ENCODE data around the gene RFX4.

RFX4 gene

DNA sequence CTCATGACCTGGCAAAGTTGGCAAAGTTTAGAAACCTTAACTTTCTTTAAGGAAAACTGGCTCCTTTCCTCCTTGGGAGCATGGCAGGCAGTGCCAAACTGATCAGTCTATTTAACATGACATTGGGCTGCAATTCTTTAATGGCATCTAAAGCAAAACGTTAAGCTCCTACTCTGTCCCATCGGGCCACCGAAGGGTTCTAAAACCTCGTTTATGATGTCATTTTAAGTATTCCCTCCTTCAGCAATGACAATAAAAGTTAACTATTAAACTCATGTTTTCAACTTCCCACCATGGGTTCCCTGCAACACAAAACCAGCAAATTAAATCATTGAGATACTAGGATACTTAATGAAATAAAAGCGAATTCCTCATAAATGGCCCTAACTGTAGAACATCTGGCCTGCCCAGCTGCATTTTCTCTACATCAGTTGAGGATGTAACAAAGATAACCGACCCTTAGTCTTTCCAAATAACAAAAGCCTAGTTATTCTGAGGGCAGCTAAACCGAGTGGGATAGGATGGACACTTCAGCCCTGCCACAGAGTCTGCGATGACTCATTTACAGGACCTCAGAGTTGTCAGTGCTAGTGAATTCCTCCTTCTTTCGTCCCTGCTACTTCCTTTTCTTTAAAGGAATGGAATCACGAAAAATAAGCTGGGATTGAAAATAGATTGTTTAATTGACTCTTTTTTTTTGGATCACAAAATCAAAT lies 157.2 kb downstream of the RFX4 start:
- H3K9me3 ChIP-seq (ENCODE audit: low read depth, low read length) = no peaks in the 10 kb centered on the region
- DNase-seq (ENCODE audit: low read depth, low spot score) = no peak
- TF ChIP-seq EZH2 (IDR thresholded peaks at IDR 0.05) = no peak
- TF ChIP-seq FOXP2 (optimal IDR thresholded peaks at IDR 0.05; ENCODE audit: control extremely low read depth, extremely low read length, insufficient read depth) = no peak
- no peak for TF ChIP-seq POLR2AphosphoS5 (IDR thresholded peaks at IDR 0.05; ENCODE audit: borderline replicate concordance, low read depth, low read length)
- no peak overlapping the region for H3K9ac ChIP-seq (ENCODE audit: insufficient read length)
- H3K4me3 ChIP-seq = no peak overlapping the region
- H3K27ac ChIP-seq = no peak overlapping the region
- no peaks in the 10 kb centered on the region for H3K36me3 ChIP-seq (ENCODE audit: insufficient read depth, low read length)

DNA sequence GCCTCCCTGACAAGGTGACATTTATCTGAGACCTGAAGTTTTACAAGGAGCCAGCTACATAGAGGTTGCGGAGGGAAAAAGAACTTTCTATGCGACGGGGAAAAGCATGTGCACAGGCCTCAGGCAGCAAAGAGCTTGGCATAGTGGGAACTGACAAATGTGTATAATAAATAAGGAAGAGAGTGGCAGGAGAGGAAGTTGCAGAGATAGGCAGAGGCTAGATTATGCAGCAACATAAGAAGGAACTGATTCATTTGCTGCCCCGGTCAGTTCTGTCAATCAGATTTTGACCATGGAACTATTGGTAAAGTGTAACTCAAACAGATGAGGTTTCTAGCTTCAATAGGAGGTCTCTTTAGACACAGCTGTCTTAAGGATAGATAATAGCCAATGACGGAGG lies 158.0 kb downstream of the RFX4 start:
- no peak for TF ChIP-seq EZH2 (IDR thresholded peaks at IDR 0.05)
- TF ChIP-seq POLR2AphosphoS5 (IDR thresholded peaks at IDR 0.05; ENCODE audit: borderline replicate concordance, low read depth, low read length) = no peak
- no peak for TF ChIP-seq FOXP2 (optimal IDR thresholded peaks at IDR 0.05; ENCODE audit: control extremely low read depth, extremely low read length, insufficient read depth)
- Histone ChIP-seq H3K4me3 (no peak overlapping the region), H3K9ac (ENCODE audit: insufficient read length) (no peak overlapping the region), H3K9me3 (ENCODE audit: low read depth, low read length) (no peaks in the 10 kb centered on the region), H3K36me3 (ENCODE audit: insufficient read depth, low read length) (no peaks in the 10 kb centered on the region), H3K27ac (no peak overlapping the region)
- no peak for DNase-seq (ENCODE audit: low read depth, low spot score)

DNA sequence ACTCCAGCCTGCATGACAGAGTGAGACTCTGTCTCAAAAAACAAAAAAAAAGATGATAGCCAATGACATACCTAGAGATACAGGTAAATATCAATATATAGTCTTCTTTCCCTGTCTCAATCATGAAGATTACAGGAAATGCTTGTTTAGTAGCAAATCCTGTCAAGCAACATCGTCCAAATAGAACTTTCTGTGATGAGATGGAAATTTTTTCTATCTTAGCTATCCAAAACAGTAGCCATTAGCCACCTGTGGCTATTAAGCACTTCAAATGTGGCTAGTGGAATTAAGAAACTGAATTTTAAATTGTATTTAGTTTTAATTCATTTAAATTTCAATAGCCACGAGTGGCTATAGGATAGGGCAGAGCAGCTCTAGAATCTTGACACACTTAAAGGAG lies 158.4 kb downstream of the RFX4 start:
- H3K9ac ChIP-seq (ENCODE audit: insufficient read length) = no peak overlapping the region
- no peak for TF ChIP-seq FOXP2 (optimal IDR thresholded peaks at IDR 0.05; ENCODE audit: control extremely low read depth, extremely low read length, insufficient read depth)
- no peak for TF ChIP-seq POLR2AphosphoS5 (IDR thresholded peaks at IDR 0.05; ENCODE audit: borderline replicate concordance, low read depth, low read length)
- TF ChIP-seq EZH2 (IDR thresholded peaks at IDR 0.05) = no peak
- DNase-seq (ENCODE audit: low read depth, low spot score) = no peak
- no peak overlapping the region for H3K4me3 ChIP-seq
- no peaks in the 10 kb centered on the region for H3K9me3 ChIP-seq (ENCODE audit: low read depth, low read length)
- H3K36me3 ChIP-seq (ENCODE audit: insufficient read depth, low read length) = no peaks in the 10 kb centered on the region
- no peak overlapping the region for H3K27ac ChIP-seq

DNA sequence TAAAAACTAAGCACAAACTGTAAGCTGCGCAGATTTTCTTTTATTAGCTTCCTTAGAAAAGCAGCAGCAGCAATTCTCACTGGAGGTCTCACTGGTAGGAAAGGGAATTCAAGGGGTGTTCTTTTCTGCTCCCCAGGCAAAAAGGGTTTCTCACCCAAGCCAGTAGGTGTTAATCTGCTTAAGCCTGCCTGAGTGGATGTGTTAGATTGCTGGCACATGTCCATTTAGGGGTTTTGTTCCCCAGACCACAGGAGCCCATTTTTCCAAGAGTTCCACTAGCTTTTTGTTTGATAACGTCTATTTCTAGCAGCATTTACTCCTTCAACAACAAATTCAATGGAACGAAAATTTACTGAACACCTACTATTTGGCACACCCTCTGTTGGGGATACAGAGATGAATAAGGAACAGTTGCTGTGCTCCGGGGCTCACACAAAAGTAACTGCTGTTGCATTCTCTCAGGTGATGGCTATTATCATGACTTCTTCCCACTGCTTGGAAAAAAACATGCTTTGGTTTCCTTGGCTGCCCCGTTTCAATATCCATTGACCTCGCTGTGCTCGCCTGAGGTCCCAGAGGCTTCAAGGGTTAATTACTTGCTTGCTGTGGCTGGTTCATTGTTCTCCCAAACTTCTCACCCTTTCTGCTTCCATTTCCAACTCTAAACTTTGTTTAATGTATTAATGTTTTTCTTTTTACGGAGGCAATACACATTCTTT lies 160.6 kb downstream of the RFX4 start:
- no peak for DNase-seq (ENCODE audit: low read depth, low spot score)
- Histone ChIP-seq H3K9me3 (ENCODE audit: low read depth, low read length) (no peaks in the 10 kb centered on the region), H3K27ac (no peak overlapping the region), H3K36me3 (ENCODE audit: insufficient read depth, low read length) (no peaks in the 10 kb centered on the region), H3K4me3 (no peak overlapping the region), H3K9ac (ENCODE audit: insufficient read length) (no peak overlapping the region)
- TF ChIP-seq EZH2 (IDR thresholded peaks at IDR 0.05) = no peak
- no peak for TF ChIP-seq FOXP2 (optimal IDR thresholded peaks at IDR 0.05; ENCODE audit: control extremely low read depth, extremely low read length, insufficient read depth)
- no peak for TF ChIP-seq POLR2AphosphoS5 (IDR thresholded peaks at IDR 0.05; ENCODE audit: borderline replicate concordance, low read depth, low read length)

DNA sequence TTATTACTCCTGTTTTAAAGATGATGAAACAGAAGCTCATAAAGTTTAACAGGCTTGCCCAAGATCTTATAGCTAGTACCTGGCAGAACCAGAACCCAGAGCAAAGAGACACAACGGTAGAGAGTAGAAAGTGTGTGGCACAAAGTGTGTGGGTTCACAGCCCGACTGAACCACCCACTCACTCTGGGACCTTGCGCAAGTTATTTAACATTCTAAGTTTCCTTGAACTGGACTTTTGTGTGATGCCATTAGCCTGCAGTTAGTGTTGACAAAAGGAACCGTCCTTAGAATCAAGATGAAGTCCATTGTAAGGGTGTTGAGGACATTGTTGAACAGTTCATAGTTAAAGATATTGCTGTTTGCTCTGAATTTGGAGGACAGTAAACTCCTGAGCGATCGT lies 161.8 kb downstream of the RFX4 start:
- no peak overlapping the region for H3K4me3 ChIP-seq
- TF ChIP-seq EZH2 (IDR thresholded peaks at IDR 0.05) = no peak
- no peak for TF ChIP-seq FOXP2 (optimal IDR thresholded peaks at IDR 0.05; ENCODE audit: control extremely low read depth, extremely low read length, insufficient read depth)
- TF ChIP-seq POLR2AphosphoS5 (IDR thresholded peaks at IDR 0.05; ENCODE audit: borderline replicate concordance, low read depth, low read length) = no peak
- no peak overlapping the region; the same call in 1 of the 2 replicates for H3K27ac ChIP-seq
- no peaks in the 10 kb centered on the region for H3K9me3 ChIP-seq (ENCODE audit: low read depth, low read length)
- no peak for DNase-seq (ENCODE audit: low read depth, low spot score)
- no peak overlapping the region for H3K9ac ChIP-seq (ENCODE audit: insufficient read length)
- H3K36me3 ChIP-seq (ENCODE audit: insufficient read depth, low read length) = no peaks in the 10 kb centered on the region

DNA sequence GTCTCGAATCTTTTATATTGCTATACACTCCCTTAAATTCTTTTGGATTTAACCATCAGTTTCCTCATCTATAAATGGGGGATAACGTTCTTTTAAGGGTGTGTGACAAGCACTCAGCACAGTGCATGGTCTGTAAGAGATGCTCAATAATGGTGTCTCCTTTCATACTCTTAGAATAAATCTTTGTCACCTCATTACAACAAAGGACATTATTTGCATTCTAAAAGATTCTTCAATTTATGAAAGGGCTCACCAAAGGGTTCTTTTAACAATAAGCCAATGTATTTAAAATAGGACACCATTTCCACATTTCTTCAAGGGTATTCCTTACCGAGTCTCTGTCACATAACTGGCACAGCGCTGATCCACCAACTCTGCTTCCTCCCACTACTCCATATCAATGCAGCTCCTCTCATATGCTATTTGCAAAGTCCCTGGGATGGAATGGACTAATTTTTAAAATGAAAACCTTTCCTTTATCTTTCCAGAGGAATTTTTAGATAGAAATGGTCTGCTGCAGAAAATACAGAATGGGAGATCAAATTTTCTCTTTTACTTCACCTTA lies 162.5 kb downstream of the RFX4 start:
- H3K36me3 ChIP-seq (ENCODE audit: insufficient read depth, low read length) = no peaks in the 10 kb centered on the region
- H3K4me3 ChIP-seq = no peak overlapping the region
- H3K27ac ChIP-seq = no peak overlapping the region
- no peak for DNase-seq (ENCODE audit: low read depth, low spot score)
- TF ChIP-seq EZH2 (IDR thresholded peaks at IDR 0.05) = no peak
- TF ChIP-seq FOXP2 (optimal IDR thresholded peaks at IDR 0.05; ENCODE audit: control extremely low read depth, extremely low read length, insufficient read depth) = no peak
- TF ChIP-seq POLR2AphosphoS5 (IDR thresholded peaks at IDR 0.05; ENCODE audit: borderline replicate concordance, low read depth, low read length) = no peak
- no peak overlapping the region for H3K9ac ChIP-seq (ENCODE audit: insufficient read length)
- H3K9me3 ChIP-seq (ENCODE audit: low read depth, low read length) = no peaks in the 10 kb centered on the region

DNA sequence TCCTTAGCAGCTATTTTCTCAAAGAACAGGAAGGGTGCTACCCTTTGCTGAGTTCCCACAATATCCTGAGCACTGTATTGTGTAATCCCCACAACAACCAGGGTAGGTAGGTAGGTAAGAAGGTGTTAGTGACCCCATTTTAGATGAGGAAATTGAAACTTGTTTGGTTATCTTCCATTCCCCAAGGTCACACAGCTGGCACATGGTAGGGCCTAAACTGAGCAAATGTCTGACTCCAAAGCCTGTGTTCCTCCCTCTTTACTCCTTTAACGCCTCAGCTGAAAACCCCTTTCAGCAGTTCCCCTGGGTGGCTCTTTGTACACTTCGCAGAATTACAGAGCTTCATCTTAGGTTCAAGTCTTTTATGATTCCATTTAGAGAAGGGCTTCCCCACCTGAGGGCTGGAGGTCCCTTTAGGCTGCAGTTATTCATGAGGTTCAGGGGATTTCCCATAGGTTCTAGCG lies 165.2 kb downstream of the RFX4 start:
- no peak for TF ChIP-seq FOXP2 (optimal IDR thresholded peaks at IDR 0.05; ENCODE audit: control extremely low read depth, extremely low read length, insufficient read depth)
- no peak for TF ChIP-seq EZH2 (IDR thresholded peaks at IDR 0.05)
- no peak for TF ChIP-seq POLR2AphosphoS5 (IDR thresholded peaks at IDR 0.05; ENCODE audit: borderline replicate concordance, low read depth, low read length)
- H3K9me3 ChIP-seq (ENCODE audit: low read depth, low read length) = no peaks in the 10 kb centered on the region
- no peak for DNase-seq (ENCODE audit: low read depth, low spot score)
- H3K9ac ChIP-seq (ENCODE audit: insufficient read length) = no peak overlapping the region
- H3K36me3 ChIP-seq (ENCODE audit: insufficient read depth, low read length) = no peaks in the 10 kb centered on the region
- no peak overlapping the region for H3K4me3 ChIP-seq
- no peak overlapping the region for H3K27ac ChIP-seq

DNA sequence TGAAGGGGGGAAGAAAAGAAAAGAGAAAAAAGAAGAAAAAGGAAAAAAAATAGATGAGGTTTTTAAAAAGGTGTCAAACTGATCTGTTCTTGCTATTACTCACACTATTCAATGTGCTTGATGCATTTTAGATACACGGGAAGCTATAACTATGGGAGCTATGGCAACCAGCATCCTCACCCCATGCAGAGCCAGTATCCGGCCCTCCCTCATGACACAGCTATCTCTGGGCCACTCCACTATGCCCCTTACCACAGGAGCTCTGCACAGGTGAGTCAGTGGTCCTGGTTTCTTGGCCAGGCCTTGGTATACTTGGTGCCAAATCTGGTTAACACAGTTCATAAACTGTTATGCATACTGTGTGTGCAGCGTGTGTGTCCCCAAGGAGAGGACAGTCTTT lies 167.7 kb downstream of the RFX4 start:
- Histone ChIP-seq H3K27ac (no peak overlapping the region), H3K9ac (ENCODE audit: insufficient read length) (no peak overlapping the region), H3K9me3 (ENCODE audit: low read depth, low read length) (no peaks in the 10 kb centered on the region), H3K4me3 (no peak overlapping the region), H3K36me3 (ENCODE audit: insufficient read depth, low read length) (no peaks in the 10 kb centered on the region)
- no peak for DNase-seq (ENCODE audit: low read depth, low spot score)
- TF ChIP-seq POLR2AphosphoS5 (IDR thresholded peaks at IDR 0.05; ENCODE audit: borderline replicate concordance, low read depth, low read length) (no peak), FOXP2 (optimal IDR thresholded peaks at IDR 0.05; ENCODE audit: control extremely low read depth, extremely low read length, insufficient read depth) (no peak), EZH2 (IDR thresholded peaks at IDR 0.05) (no peak)

Data from SK-N-MC (cell line).